Tibial artery (tissue), 4 donors: ENCODE results near the gene ZPBP2.

ENCODE experiments used
- DNase-seq, 2 donors: peaks; one replicate each; pipeline ENCODE4 v3.0.0-alpha.2; 2019
- H3K27ac ChIP-seq, 2 donors: fragments of 200-600 bp; sonication (generic) in 1 of 2; 1 replicate in 1 of 2; 2 replicates in 1 of 2; pipeline ENCODE4 v1.5.1; 2018 to 2019; ENCODE audit warnings: mild to moderate bottlenecking in 1 of 2
- H3K27me3 ChIP-seq, 2 donors: fragments of 200-600 bp; sonication (generic) in 1 of 2; one replicate each; pipeline versions ENCODE4 v1.5.1 to v1.6.0; 2016 to 2019
- H3K36me3 ChIP-seq, 3 donors: fragments of 200-600 bp; sonication (generic) in 2 of 3; one replicate each; pipeline ENCODE4 v1.5.1; 2016 to 2019; ENCODE audit warnings: mild to moderate bottlenecking in 2 of 3
- H3K4me1 ChIP-seq, 4 donors: fragments of 200-600 bp; sonication (generic) in 2 of 4; 1 replicate in 3 of 4; 2 replicates in 1 of 4; pipeline ENCODE4 v1.5.1; 2016 to 2019
- H3K4me3 ChIP-seq, 2 donors: fragments of 200-600 bp; sonication (generic) in 1 of 2; 1 replicate in 1 of 2; 2 replicates in 1 of 2; pipeline ENCODE4 v1.5.1; 2018 to 2019; ENCODE audit warnings: mild to moderate bottlenecking in 2 of 2
- H3K9me3 ChIP-seq, 3 donors: fragments of 200-600 bp; sonication (generic) in 1 of 3; one replicate each; pipeline ENCODE4 v1.5.1; 2016 to 2019
- intact Hi-C: fragments of 100-400 bp; cut with DNase I; formaldehyde crosslinking; loops from one replicate; pipeline ENCODE4 v1.15.0; 2023; ENCODE audit warnings: low total_unique reads
- TF ChIP-seq, protein P1 (sequence below), 2 experiments: fragments of 200-600 bp in 1 of 2; fragments of 450-650 bp in 1 of 2; IDR thresholded peaks; one replicate each; pipeline ENCODE4 v1.5.1; 2017 to 2019; ENCODE audit warnings: antibody characterized with exemption in 2 of 2, mild to moderate bottlenecking in 1 of 2, moderate library complexity in 1 of 2

ZPBP2 gene, protein sequence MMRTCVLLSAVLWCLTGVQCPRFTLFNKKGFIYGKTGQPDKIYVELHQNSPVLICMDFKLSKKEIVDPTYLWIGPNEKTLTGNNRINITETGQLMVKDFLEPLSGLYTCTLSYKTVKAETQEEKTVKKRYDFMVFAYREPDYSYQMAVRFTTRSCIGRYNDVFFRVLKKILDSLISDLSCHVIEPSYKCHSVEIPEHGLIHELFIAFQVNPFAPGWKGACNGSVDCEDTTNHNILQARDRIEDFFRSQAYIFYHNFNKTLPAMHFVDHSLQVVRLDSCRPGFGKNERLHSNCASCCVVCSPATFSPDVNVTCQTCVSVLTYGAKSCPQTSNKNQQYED

DNA sequence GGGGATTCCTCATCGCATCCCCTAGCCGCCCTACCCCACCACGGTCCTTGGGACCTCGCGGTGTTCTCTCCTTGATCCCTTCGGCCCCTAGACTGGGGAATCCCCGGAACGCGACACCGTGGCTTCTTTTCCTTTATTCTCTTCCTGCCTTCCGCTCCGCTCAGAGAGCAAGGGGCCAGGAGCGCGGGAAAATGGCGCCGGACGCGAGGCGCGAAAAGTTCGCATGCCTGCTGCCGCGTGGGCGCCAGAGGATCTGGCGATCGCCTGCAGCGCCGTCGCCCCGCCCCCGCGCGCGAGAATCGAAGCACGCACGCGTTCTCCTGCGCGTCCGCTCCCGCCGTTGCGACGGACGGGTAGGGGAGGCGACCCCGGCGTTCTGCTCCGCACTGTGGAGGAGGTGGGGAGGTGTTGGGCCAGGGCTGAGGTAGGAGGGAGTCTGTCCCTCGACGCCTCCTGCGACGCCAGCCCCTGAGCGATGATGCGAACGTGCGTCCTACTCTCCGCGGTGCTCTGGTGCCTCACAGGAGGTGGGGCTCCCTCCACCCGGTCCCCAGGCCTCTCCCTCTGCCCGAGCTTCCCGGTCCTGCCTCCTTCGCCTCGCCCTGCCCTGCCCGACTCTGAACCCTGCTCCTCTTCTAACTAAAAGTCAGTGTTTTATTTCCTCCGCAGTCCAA, at the start of gene ZPBP2:
ZPBP2 (plus strand) TSS at position 323 of the 674 bp plus-strand sequence; CDS start at position 476, 153 bp downstream.
- H3K27me3 ChIP-seq = peaks cover 1 to 58% of the 10 kb centered on the region in 2 donors
- intact Hi-C loops = no loop called here
- no peaks in the 10 kb centered on the region for H3K36me3 ChIP-seq
- H3K9me3 ChIP-seq = peaks cover 0 to 10% (median 7%) of the 10 kb centered on the region in 3 donors
- H3K4me1 ChIP-seq = peaks cover 0 to 6% (median 3%) of the 10 kb centered on the region in 4 donors
- TF ChIP-seq, protein P1, sequence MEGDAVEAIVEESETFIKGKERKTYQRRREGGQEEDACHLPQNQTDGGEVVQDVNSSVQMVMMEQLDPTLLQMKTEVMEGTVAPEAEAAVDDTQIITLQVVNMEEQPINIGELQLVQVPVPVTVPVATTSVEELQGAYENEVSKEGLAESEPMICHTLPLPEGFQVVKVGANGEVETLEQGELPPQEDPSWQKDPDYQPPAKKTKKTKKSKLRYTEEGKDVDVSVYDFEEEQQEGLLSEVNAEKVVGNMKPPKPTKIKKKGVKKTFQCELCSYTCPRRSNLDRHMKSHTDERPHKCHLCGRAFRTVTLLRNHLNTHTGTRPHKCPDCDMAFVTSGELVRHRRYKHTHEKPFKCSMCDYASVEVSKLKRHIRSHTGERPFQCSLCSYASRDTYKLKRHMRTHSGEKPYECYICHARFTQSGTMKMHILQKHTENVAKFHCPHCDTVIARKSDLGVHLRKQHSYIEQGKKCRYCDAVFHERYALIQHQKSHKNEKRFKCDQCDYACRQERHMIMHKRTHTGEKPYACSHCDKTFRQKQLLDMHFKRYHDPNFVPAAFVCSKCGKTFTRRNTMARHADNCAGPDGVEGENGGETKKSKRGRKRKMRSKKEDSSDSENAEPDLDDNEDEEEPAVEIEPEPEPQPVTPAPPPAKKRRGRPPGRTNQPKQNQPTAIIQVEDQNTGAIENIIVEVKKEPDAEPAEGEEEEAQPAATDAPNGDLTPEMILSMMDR (IDR thresholded peaks at IDR 0.05) = no peak
- no peak within 1 kb of the TSS for H3K4me3 ChIP-seq
- H3K27ac ChIP-seq = no peak within 1 kb of the TSS
- no peak for DNase-seq

DNA sequence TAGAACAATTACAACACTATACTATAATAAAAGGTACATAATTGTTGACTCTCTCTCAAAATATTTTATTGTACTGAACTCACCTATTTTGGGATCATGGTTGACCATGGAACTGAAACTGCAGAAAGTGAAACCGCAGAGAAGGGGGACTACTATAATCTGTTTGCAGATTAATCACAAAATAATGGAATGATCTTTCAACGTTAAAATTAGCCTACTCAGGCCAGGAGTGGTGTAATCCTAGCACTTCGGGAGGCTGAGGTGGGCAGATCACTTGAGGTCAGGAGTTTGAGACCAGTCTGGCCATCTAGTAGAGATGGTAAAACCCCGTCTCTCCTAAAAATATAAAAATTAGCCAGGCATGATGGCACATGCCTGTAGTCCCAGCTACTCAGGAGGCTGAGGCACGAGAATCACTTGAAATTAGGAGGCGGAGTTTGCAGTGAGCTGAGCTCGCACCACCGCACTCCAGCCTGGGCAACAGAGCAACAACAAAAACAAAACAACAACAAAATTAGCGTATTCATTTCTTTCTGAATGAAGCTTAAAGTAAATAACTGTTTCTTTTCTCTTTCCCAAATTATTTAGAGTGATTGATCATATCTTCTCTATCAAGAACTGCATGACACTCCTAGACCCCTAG, 49.5 kb upstream of the ZPBP2 start:
- H3K27ac ChIP-seq = no peak overlapping the region
- intact Hi-C loops = no loop called here
- peaks cover 0 to 5% (median 5%) of the 10 kb centered on the region in 3 donors for H3K9me3 ChIP-seq

DNA sequence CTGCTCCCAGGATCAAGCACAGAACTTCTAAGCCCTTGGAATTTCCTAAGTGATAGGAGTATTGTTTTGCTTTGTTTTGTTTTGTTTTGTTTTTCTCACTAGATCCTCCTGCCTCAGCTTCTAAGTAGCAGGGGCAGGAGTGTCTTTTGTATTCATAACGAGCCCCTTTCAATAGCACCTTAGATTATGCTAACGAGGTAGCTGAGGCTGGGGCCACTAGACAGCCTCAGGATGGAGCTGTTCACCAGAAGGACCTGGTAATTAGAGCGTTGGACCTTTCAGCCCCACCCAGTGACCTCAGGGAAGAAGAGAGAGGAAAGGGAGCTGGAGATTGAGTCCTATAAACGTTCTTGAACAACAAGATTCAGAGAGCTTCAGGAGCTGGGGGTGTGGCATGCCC, 47.5 kb upstream of the ZPBP2 start:
- Histone ChIP-seq H3K4me1 (no peaks in the 10 kb centered on the region), H3K27me3 (peaks cover 0 to 21% of the 10 kb centered on the region in 2 donors), H3K27ac (no peak overlapping the region), H3K9me3 (peaks cover 0 to 11% (median 6%) of the 10 kb centered on the region in 3 donors), H3K4me3 (no peak overlapping the region), H3K36me3 (no peaks in the 10 kb centered on the region)
- intact Hi-C loops = no loop called here
- TF ChIP-seq, protein P1 (IDR thresholded peaks at IDR 0.05) = no peak
- DNase-seq = no peak

More for the DNA sequence above, 49.5 kb upstream of the ZPBP2 start:
- no peaks in the 10 kb centered on the region for H3K4me1 ChIP-seq
- TF ChIP-seq, protein P1 (IDR thresholded peaks at IDR 0.05) = no peak
- no peaks in the 10 kb centered on the region for H3K36me3 ChIP-seq
- no peak overlapping the region for H3K4me3 ChIP-seq
- H3K27me3 ChIP-seq = peaks cover 0 to 6% of the 10 kb centered on the region in 2 donors
- DNase-seq = no peak

DNA sequence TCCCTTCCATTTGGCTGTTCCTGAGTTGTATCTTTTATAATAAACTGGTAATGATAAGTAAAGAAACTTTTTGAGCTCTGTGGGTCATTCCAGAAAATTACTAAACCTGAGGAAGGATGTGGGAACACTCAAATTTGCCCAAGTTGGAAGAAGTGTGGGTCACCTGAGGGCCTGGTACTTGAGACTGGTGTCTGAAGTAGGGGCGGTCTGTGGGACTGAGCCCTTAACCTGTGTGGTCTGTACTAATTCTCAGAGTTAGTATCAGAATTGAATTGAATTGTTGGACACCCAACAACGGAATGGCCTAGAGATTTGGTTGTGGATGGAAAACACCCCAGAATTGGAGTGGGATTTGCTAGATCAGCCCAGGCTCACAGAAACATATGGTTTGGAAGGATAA, 47.0 kb upstream of the ZPBP2 start:
- no peak overlapping the region for H3K4me3 ChIP-seq
- no peaks in the 10 kb centered on the region for H3K36me3 ChIP-seq
- no peak overlapping the region for H3K27ac ChIP-seq
- peaks cover 0 to 21% of the 10 kb centered on the region in 2 donors for H3K27me3 ChIP-seq
- no peak for DNase-seq
- intact Hi-C loops = no loop called here
- peaks cover 0 to 11% (median 6%) of the 10 kb centered on the region in 3 donors for H3K9me3 ChIP-seq
- TF ChIP-seq, protein P1 (IDR thresholded peaks at IDR 0.05) = no peak
- no peaks in the 10 kb centered on the region for H3K4me1 ChIP-seq

DNA sequence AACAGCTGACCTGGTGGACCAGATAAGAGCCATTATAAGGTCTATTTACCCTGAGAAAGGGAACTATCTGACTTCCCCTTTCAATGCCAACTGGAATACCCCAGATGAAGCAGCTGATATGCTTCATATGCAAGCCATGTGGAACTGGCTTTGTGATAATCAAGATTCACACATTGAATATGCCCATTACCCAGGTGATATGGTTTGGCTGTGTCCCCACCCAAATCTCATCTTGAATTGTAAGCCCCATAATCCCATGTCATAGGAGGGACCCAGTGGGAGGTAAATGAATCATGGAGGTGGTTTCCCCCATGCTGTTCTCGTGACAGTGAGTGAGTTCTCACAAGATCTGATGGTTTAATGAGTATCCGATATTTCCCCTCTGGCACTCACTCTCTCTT, 46.0 kb upstream of the ZPBP2 start:
- no peaks in the 10 kb centered on the region for H3K4me1 ChIP-seq
- no peak for DNase-seq
- no peak overlapping the region for H3K4me3 ChIP-seq
- intact Hi-C loops = no loop called here
- TF ChIP-seq, protein P1 (IDR thresholded peaks at IDR 0.05) = no peak
- no peaks in the 10 kb centered on the region for H3K36me3 ChIP-seq
- peaks cover 0 to 30% of the 10 kb centered on the region in 2 donors for H3K27me3 ChIP-seq
- peaks cover 0 to 11% (median 6%) of the 10 kb centered on the region in 3 donors for H3K9me3 ChIP-seq
- no peak overlapping the region for H3K27ac ChIP-seq
